Measurements from ENCODE around the gene ZNF69.
A peak's percentile ranks its signal among the peaks of the same experiment; 100 is the strongest.
"Not testable (repeated sequence)": the region's sequence is repeated elsewhere in the genome, so short reads cannot be mapped to it uniquely, and the experiment has no call there.

ZNF69 gene

GRCh38 chr19:11887611-11888531 is at the start of gene ZNF69:
ZNF69 (plus strand) TSS chr19:11887782; CDS start chr19:11887924, 142 bp downstream.
- DNase-seq, result no peak

- DNase-seq, result no peak
Observed at GRCh38 chr19:11843722-11844121, 43.9 kb upstream of the ZNF69 start.

- DNase-seq, result not testable (repeated sequence)
Observed at GRCh38 chr19:11847615-11848014, 40.0 kb upstream of the ZNF69 start.

DNA sequence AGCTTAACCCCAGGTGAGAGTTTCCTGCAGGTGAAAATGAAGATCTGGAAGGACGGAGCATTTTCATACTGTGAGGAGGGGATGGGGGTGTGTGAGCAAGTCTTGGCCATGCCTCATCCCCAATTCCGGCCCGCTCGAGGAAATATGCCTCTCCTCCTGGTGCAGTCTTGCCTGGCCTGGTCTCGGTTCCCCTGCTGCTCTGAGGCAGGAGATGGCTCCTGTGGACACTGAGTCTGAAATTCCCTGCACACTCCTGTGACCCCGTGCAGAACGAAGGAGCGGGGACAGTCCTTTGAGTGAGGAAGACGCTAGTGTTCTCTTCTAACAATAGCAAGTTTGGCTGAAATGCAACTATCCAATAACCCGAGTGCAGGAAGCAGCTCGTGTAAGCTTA is 39.4 kb upstream of the ZNF69 start:
- DNase-seq, result no peak

- peak; percentile 32 to 76 for DNase-seq
Observed at GRCh38 chr19:11848594-11849469, 38.8 kb upstream of the ZNF69 start, which contains the start of gene ZNF439. ZNF439 (plus strand) TSS chr19:11848726; CDS start chr19:11848868, 142 bp downstream.

DNA sequence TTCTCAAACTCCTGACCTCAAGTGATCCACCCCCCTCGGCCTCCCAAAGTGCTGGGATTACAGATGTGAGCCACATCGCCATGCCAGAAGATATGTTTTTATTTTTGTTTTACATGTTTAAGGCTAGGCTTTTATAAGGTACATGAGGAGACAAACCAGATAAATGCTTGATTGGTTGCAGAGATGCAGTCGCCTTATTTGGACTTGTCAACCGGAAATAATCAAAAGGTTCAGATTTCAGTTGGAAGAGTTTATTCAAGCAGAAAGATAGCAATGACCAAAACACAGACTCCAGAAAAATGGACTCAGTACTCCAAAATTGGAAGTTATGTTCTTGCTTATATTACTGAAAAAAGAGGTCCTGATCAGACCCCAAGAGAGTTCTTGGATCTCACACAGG is 37.3 kb upstream of the ZNF69 start:
- not testable (repeated sequence) for DNase-seq

DNA sequence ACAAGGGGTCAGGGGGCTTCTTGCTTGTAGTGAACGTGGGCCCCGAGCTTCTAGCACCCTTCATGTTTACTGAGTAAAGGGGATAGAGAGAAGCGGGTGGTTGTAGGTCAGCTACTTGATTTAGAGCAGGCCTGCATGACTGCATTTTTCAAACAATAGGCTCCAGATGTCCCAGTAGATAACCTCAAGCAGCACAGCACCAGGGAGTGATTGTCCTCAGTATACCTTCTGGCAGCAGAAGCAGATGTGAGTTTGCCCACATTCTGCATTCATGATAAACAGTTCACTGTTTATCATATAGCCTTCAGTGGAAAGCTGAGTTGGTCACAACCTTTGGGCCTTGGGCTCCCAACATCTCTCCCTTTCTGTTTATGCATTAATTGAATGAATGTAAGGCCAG is 34.2 kb upstream of the ZNF69 start:
- no peak for DNase-seq

- no peak for DNase-seq
Observed at GRCh38 chr19:11856596-11857250, 30.9 kb upstream of the ZNF69 start.

DNA sequence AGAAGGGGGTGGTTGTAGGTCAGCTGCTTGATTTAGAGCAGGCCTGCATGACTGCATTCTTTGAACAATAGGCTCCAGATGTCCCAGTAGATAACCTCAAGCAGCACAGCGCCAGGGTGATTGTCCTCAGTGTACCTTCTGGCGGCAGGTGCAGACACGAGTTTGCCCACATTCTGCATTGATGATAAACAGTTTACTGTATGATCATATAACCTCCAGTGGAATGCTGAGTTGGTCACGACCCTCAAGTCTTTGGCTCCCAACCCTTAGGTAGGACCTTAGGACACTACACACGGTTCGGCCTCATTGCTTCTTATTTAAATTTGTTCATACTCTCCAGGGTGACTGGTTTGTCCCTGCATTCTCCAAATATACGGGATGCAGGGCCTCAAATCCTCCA is 26.9 kb upstream of the ZNF69 start:
- DNase-seq, result no peak

DNA sequence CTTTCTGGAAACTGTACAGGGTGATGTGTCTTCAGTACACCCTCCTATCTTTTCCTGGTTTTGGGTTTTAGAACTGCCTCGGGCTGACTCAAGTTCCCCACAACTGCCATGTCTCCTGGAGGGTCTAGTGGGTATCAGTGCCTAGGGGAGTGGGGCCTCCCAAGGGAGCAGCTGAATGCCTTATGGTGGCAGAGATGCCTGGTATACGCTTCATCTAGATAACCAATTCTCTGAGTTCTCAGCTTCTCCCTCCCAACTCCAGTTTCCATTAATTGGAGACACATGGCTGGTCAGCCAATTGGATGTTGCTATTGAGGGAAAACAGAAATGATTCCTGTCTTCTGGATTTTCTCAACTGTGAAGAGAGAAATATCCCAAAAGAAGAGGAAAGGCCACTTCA is 26.3 kb upstream of the ZNF69 start:
- DNase-seq, result no peak

GRCh38 chr19:11867766-11868165 is 19.8 kb upstream of the ZNF69 start:
- DNase-seq, result not testable (repeated sequence)

DNA sequence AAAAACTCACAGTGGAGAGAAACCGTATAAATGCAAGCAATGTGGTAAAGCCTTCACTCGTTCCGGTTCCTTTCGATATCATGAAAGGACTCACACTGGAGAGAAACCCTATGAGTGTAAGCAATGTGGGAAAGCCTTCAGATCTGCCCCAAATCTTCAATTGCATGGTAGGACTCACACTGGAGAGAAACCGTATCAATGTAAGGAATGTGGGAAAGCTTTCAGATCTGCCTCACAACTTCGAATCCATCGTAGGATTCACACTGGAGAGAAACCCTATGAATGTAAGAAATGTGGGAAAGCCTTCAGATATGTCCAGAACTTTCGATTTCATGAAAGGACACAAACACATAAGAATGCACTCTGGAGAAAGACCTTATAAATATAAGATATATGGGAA is 19.4 kb upstream of the ZNF69 start:
- DNase-seq, result no peak

- no peak for DNase-seq
Observed at GRCh38 chr19:11872624-11873023, 15.0 kb upstream of the ZNF69 start.

DNA sequence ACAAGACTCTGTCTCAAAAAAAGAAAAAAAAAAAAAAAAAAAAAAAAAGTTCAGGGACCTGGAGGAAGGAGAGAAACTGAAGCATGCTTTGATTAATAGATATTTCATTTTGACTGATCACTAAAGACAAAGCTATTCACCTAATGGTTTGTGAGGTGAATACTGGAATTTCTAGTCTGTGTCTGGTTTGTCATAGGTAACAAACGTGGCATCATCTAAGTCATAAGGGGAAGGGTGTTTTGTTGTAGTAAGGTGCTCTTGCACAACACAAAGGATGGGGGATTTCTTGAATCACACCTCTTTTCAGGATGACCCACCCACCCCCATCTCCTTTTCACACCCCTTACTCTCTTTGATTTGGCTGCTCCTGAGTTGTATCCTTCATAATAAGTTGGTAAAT is 13.8 kb upstream of the ZNF69 start:
- no peak for DNase-seq

DNA sequence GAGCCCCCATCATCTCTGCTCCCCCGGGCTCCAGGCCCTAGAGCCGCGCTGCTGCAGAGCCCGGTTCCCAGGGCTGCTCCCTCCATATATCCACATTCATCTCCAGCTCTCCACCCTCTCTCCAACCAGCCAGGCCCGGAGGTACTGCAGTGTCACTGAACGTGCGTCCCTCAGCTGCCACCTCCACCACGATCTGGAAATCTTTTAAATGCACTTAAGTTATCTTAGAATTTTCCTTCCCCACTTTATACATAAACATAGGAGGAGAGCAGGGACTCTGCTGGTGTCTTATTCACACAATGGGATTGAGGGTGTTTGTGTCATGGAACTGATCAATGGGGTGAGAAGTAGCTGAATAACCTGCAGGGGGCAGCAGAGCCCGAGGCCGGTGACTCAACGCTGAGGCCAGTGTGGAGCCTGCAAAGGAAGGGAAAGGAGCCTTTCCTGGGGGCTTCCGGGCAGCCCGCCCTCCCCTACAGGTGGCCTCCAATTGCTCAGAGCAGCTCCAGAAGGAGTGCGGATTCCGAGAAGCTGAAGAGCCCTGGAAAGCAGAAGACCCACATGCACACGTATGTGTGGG is 7.8 kb upstream of the ZNF69 start:
- DNase-seq, result not testable (repeated sequence)

DNA sequence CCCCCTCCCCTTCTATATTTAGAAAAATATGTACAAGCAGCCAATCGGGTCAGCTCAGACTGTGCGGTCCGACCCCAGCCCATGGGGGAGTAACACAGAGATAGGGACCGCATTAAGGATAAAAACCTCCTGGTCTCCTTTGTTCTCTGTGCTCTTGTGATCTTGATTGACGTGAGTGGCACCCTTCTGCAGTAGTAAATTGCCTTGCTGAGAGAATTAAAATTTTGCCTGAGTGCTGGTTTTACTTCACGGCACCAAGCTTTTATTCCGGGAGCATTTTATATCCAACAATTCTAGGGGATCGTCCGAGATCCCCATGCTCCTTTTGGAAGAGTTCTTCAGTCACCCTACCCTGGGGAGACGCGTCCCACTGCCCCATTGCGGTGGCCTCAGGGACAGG is 7.0 kb upstream of the ZNF69 start:
- no peak for DNase-seq

GRCh38 chr19:11881151-11881800 is 6.3 kb upstream of the ZNF69 start:
- DNase-seq, result peak; percentile 3 to 10

DNA sequence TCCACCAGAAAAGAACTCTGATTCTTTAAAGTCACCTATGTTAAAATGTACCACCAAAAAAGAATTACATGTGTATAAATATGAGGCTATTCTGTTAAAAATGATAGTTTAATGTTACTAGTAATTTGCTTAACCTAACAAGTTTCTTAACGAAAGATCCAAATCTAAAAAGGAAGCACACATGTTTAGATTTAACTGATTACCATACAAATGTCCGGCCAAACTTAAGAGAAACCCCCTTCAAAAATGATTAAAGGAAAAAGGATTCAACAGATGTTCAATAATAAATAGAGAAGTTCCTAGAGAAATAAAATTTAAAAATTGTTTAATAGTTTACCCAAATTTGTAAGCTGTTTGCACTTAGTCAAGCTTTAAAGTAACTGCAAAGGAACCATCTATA is 5.0 kb upstream of the ZNF69 start:
- no peak for DNase-seq

- no peak for DNase-seq
Observed at GRCh38 chr19:11887234-11887610, 360 bp upstream of the ZNF69 start.

DNA sequence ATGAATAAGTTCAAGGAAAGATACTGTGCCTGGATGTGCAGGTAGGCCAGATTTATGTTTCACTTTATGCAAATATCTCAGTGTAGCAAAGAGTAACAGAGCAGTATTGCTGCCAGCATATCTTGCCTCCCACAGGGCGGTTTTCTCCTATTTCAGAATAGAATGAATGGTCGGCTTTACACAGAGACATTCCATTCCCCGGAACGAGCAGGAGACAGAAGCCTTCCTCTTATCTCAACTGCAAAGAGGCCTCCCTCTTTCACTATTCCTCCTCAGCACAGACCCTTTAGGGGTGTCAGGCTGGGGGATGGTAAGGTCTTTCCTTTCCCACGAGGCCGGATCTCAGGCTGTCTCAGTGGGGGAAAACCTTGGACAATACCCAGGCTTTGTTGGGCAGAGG is 2.3 kb downstream of the ZNF69 start:
- DNase-seq, result not testable (repeated sequence)

- no peak for DNase-seq
Observed at GRCh38 chr19:11890634-11891033, 3.1 kb downstream of the ZNF69 start.

- DNase-seq, result no peak
Observed at GRCh38 chr19:11894851-11895250, 7.3 kb downstream of the ZNF69 start.

All from NCI-H187 (cell line).